Calu3 (cell line): Measurements from ENCODE around the gene OS9. TPM values are rescaled to one million over a fixed set of nuclear protein-coding genes. Genes with fewer than 3 reads are reported as not detected.
"Not testable (repeated sequence)": the region's sequence is repeated elsewhere in the genome, so short reads cannot be mapped to it uniquely, and the experiment has no call there.

ENCODE experiments used
- BruUV-seq: library from RNA; stranded (reverse); fragments of 400-500 nt; replicated peaks from 2 replicates; lab custom pipeline; 2021; lab: Mats Ljungman, UMichigan
- CTCF ChIA-PET: fragments of 300-600 bp; sonication (Branson Sonifier 250); formaldehyde crosslinking; loops from one replicate; lab custom pipeline; 2022; ENCODE audit warnings: antibody characterized with exemption; lab: Charles Lee
- DNase-seq: peaks from one replicate; pipeline ENCODE4 v3.0.0; 2022
- H3K27ac Mint-ChIP-seq: one replicate; pipeline ENCODE4 v1.8.0; 2022; ENCODE audit warnings: mixed read lengths; ENCODE audit not compliant: unreplicated experiment
- H3K27me3 Mint-ChIP-seq: one replicate; pipeline ENCODE4 v1.8.0; 2022; ENCODE audit warnings: mixed read lengths; ENCODE audit not compliant: unreplicated experiment
- H3K36me3 Mint-ChIP-seq: one replicate; pipeline ENCODE4 v1.8.0; 2022; ENCODE audit warnings: mild to moderate bottlenecking, moderate library complexity, mixed read lengths; ENCODE audit not compliant: insufficient read depth, unreplicated experiment
- H3K4me1 Mint-ChIP-seq: one replicate; pipeline ENCODE4 v1.8.0; 2022; ENCODE audit warnings: mild to moderate bottlenecking, low read depth, mixed read lengths; ENCODE audit not compliant: unreplicated experiment
- H3K4me3 Mint-ChIP-seq: one replicate; pipeline ENCODE4 v1.8.0; 2022; ENCODE audit warnings: mild to moderate bottlenecking, low read depth, moderate library complexity, mixed read lengths; ENCODE audit not compliant: unreplicated experiment
- H3K9me3 Mint-ChIP-seq: one replicate; pipeline ENCODE4 v1.8.0; 2022; ENCODE audit warnings: low read depth, mixed read lengths; ENCODE audit not compliant: unreplicated experiment
- intact Hi-C: fragments of 100-400 bp; cut with micrococcal nuclease; formaldehyde crosslinking; loops from one replicate; pipeline ENCODE4 v1.10.0; 2022; ENCODE audit not compliant: unreplicated experiment
- total RNA-seq: library from RNA; stranded (reverse); gene quantifications from 2 replicates; pipeline ENCODE4 v1.2.3, GENCODE V29; 2022
- TF ChIP-seq, protein P1 (sequence below): fragments of 200-600 bp; IDR thresholded peaks from one replicate; pipeline ENCODE4 v1.8.0; 2022; ENCODE audit warnings: antibody characterized with exemption; ENCODE audit not compliant: unreplicated experiment

OS9 gene
- total RNA-seq, 1 experiment from 2014 or later, result 221 TPM

DNA sequence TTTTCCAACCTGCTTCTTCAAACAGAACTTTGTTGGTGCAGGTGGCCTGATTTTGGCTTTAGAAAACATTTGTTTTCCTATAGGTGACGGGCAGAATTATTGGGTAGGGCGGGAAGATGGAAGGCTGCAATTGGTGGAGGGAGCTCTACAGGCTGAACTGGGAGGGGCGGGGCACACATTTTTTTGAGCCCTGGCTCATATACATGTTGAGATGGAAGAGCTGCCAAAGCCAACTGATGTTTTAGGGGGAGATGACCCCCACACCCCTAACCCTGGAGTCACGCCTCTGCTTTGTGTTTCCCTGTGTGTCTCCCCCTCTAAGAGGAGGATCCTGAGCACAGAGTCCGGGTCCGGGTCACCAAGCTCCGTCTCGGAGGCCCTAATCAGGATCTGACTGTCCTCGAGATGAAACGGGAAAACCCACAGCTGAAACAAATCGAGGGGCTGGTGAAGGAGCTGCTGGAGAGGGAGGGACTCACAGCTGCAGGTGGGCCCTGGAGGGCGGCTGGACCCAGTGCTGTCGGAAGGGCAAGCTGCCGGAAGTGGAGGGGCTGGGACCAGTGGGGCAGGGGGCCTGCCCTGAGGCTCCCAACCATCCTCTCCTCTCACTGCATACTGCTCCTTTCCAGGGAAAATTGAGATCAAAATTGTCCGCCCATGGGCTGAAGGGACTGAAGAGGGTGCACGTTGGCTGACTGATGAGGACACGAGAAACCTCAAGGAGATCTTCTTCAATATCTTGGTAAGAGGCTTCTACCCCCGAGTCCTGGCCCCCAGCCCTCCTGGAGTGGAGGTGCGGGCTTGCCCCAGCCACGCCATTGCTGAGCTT lies 26.1 kb downstream of the OS9 start:
- CTCF ChIA-PET, result no interaction called here
- Mint-ChIP-seq H3K9me3 (no peaks in the 10 kb centered on the region), H3K4me1 (no peaks in the 10 kb centered on the region), H3K27ac (no peak overlapping the region), H3K36me3 (peaks cover 53% of the 10 kb centered on the region), H3K4me3 (no peak overlapping the region), H3K27me3 (peaks cover 17% of the 10 kb centered on the region)
- intact Hi-C loops, result no loop called here
- BruUV-seq, result no TSS peak
- TF ChIP-seq, protein P1, sequence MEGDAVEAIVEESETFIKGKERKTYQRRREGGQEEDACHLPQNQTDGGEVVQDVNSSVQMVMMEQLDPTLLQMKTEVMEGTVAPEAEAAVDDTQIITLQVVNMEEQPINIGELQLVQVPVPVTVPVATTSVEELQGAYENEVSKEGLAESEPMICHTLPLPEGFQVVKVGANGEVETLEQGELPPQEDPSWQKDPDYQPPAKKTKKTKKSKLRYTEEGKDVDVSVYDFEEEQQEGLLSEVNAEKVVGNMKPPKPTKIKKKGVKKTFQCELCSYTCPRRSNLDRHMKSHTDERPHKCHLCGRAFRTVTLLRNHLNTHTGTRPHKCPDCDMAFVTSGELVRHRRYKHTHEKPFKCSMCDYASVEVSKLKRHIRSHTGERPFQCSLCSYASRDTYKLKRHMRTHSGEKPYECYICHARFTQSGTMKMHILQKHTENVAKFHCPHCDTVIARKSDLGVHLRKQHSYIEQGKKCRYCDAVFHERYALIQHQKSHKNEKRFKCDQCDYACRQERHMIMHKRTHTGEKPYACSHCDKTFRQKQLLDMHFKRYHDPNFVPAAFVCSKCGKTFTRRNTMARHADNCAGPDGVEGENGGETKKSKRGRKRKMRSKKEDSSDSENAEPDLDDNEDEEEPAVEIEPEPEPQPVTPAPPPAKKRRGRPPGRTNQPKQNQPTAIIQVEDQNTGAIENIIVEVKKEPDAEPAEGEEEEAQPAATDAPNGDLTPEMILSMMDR, result no peak
- DNase-seq, result no peak

DNA sequence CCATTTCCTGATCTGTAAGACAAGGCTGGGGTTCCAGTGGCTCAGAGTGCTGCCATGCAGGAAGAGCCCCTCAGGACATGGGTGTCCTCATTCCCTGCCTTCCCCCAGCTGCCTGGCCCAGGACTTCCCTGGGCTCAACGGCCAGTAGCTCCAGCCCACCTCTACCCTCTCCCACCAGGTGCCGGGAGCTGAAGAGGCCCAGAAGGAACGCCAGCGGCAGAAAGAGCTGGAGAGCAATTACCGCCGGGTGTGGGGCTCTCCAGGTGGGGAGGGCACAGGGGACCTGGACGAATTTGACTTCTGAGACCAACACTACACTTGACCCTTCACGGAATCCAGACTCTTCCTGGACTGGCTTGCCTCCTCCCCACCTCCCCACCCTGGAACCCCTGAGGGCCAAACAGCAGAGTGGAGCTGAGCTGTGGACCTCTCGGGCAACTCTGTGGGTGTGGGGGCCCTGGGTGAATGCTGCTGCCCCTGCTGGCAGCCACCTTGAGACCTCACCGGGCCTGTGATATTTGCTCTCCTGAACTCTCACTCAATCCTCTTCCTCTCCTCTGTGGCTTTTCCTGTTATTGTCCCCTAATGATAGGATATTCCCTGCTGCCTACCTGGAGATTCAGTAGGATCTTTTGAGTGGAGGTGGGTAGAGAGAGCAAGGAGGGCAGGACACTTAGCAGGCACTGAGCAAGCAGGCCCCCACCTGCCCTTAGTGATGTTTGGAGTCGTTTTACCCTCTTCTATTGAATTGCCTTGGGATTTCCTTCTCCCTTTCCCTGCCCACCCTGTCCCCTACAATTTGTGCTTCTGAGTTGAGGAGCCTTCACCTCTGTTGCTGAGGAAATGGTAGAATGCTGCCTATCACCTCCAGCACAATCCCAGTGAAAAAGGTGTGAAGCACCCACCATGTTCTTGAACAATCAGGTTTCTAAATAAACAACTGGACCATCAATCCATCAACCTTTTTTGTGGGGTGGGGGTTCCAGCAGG lies 27.0 kb downstream of the OS9 start:
- BruUV-seq, result TSS peak; percentile 82
- Mint-ChIP-seq H3K27me3 (peaks cover 25% of the 10 kb centered on the region), H3K9me3 (no peaks in the 10 kb centered on the region), H3K27ac (no peak overlapping the region), H3K4me1 (no peaks in the 10 kb centered on the region), H3K36me3 (peaks cover 55% of the 10 kb centered on the region), H3K4me3 (no peak overlapping the region)
- CTCF ChIA-PET, result no interaction called here
- DNase-seq, result no peak
- TF ChIP-seq, protein P1, result no peak
- intact Hi-C loops, result no loop called here

DNA sequence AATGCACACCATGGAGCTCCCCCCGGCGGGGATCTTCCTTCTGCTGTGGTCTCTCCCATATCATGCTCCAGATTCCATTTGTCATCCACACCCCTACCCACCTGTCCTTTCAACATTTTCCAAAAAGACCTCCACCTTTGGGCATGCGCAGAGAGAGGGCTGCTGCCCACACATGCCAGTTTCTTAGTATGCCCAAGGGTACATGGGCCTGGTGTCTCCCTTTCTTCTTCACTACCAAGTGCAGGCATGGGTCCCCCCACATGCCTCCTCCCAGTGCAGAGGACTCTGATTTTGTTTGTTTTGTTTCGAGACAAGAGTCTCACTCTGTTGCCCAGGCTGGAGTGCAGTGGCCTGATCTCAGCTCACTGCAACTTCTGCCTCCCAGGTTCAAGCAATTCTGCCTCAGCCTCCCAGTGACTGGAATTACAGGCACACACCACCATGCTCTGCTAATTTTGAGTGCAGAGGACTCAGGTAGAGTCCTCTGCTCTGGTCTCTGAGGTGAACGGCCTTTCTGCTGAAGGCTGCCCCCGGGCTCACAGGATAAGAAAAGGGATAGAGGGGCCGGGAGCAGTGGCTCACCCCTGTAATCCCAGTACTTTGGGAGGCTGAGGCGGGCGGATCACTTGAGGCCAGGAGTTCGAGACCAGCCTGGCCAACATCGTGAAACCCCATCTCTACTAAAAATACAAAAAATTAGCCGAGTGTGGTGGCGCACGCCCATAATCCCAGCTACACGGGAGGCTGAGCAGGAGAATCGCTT lies 28.1 kb downstream of the OS9 start:
- CTCF ChIA-PET, result interaction anchor here (1.2 kb wide), 1 partner anchor 14 kb away, joined by 3 read pairs; no protein-coding TSS in a partner anchor
- BruUV-seq, intact Hi-C loops, H3K9me3 Mint-ChIP-seq, H3K27ac Mint-ChIP-seq, H3K4me1 Mint-ChIP-seq, DNase-seq, H3K4me3 Mint-ChIP-seq: not testable (repeated sequence)
- Mint-ChIP-seq H3K36me3 (peaks cover 52% of the 10 kb centered on the region), H3K27me3 (peaks cover 25% of the 10 kb centered on the region)

DNA sequence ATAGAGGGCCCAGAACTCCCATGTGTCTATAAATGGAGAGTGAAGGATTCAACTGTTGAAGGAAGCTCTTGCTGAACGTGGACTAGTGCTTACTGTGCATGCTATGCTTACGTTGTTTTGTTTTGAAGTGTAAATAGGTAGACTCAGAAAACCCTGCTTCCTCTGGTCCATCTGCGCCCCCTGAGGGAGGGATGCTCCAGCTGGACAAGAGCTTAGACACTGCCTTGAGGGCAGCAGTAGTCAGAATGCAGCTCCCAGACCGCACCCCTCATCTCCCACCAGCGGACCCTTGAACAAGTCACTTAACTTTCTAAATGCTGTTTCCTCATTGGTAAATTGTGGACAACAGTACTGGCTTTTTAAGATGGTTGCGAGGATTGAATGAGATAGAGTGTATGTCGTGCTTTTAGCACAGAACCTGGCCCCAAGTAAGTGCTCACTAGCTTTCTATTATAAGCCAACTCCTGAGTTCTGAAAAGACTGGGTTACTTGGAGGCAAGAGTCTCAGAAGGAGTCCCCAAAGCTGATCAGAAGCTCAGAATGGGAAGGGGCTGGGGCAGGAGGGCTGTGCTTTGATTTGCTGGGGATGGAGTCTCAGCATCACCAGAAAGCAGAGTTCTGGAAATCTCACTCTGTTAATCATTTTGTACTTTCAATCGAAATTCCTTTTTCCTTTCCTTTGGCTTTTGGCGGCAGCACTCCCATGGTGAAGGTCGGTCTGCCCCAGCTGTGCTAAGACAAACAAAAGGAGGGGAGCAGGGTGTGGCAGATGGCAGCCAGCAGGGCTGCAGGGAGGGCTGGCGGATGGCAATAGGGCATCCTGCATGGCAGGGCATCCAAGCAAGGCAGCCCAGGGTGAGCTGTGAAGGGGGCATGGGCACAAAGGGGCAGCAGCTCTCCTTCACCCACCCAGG lies 29.0 kb downstream of the OS9 start:
- Mint-ChIP-seq H3K27ac (no peak overlapping the region), H3K4me3 (no peak overlapping the region), H3K4me1 (peaks cover 5% of the 10 kb centered on the region), H3K36me3 (peaks cover 47% of the 10 kb centered on the region), H3K9me3 (no peaks in the 10 kb centered on the region), H3K27me3 (peaks cover 33% of the 10 kb centered on the region)
- intact Hi-C loops, result no loop called here
- CTCF ChIA-PET, result interaction anchor here (1.2 kb wide), 1 partner anchor 13 kb away, joined by 3 read pairs; no protein-coding TSS in a partner anchor
- TF ChIP-seq, protein P1, result no peak
- no peak for DNase-seq
- BruUV-seq, result no TSS peak
